H54 (cell line): Measurements from ENCODE around the gene EMC9.

ENCODE experiments used
- DNase-seq: peaks from one replicate; pipeline ENCODE4 v3.0.0; 2011; ENCODE audit warnings: low spot score, mixed read lengths; ENCODE audit not compliant: insufficient read length
- FAIRE-seq: peaks from 3 replicates; lab custom pipeline; 2011; peaks lifted over from hg19 to GRCh38; lab: Jason Lieb, UNC
- POLR2A ChIP-seq: IDR thresholded peaks from 2 replicates; pipeline ENCODE4 v1.6.1; 2011; ENCODE audit warnings: low read depth, mild to moderate bottlenecking, low read length

Gene EMC9

GRCh38 chr14:24136684-24137528 lies 4.5 kb downstream of the EMC9 start:
- DNase-seq (no peak), FAIRE-seq (no peak)
- TF ChIP-seq POLR2A, result no peak

GRCh38 chr14:24135834-24136683 lies 5.3 kb downstream of the EMC9 start, which contains the start of gene PSME1:
TSS of gene PSME1 (plus strand) at chr14:24136194. CDS start at chr14:24136263, 69 bp downstream.
- peak; percentile 81 for FAIRE-seq
- TF ChIP-seq POLR2A, result peak; percentile 22; the same call in 1 of the 2 replicates
- DNase-seq, result peak; percentile 59

GRCh38 chr14:24135584-24135833 lies 5.9 kb downstream of the EMC9 start:
- no peak for TF ChIP-seq POLR2A
- DNase-seq (no peak), FAIRE-seq (no peak)

GRCh38 chr14:24133735-24134134 lies 7.7 kb downstream of the EMC9 start:
- no peak for TF ChIP-seq POLR2A
- no peak for DNase-seq
- FAIRE-seq, result no peak

GRCh38 chr14:24132976-24133375 lies 8.4 kb downstream of the EMC9 start:
- DNase-seq (no peak), FAIRE-seq (no peak)
- TF ChIP-seq POLR2A, result no peak

DNA sequence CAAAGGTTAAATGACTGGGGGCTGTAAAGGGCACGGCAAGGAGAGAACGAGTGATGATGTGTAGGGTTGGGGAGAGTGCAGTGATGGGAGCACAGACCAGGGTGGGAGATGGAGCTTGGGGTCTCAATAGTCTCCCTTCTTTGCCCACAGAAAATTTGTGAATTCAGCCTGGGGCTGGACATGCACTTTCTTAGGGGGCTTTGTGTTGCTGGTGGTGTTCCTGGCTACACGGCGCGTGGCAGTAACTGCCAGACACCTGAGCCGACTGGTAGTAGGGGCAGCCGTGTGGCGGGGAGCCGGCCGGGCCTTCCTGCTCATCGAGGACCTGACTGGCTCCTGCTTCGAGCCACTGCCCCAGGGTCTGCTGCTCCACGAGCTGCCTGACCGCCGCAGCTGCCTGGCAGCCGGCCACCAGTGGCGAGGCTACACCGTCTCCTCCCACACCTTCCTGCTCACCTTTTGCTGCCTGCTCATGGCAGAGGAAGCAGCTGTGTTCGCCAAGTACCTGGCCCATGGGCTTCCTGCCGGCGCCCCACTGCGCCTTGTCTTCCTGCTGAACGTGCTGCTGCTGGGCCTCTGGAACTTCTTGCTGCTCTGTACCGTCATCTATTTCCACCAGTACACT lies 9.2 kb downstream of the EMC9 start:
- no peak for FAIRE-seq
- DNase-seq, result no peak
- no peak for TF ChIP-seq POLR2A

DNA sequence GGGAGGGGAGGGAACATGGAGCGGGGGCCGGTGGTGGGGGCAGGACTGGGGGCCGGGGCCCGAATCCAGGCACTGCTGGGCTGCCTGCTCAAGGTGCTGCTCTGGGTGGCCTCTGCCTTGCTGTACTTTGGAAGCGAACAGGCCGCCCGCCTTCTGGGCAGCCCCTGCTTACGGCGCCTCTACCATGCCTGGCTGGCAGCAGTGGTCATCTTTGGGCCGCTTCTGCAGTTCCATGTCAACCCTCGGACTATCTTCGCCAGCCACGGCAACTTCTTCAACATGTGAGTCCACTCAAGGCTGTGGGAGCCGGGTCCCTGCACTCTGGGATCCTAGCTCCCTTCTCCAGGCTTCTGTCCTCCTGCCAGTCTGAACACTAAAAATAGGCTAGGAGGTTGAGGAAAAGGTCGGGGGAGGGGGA lies 9.8 kb downstream of the EMC9 start:
- FAIRE-seq (no peak), DNase-seq (no peak)
- no peak for TF ChIP-seq POLR2A

DNA sequence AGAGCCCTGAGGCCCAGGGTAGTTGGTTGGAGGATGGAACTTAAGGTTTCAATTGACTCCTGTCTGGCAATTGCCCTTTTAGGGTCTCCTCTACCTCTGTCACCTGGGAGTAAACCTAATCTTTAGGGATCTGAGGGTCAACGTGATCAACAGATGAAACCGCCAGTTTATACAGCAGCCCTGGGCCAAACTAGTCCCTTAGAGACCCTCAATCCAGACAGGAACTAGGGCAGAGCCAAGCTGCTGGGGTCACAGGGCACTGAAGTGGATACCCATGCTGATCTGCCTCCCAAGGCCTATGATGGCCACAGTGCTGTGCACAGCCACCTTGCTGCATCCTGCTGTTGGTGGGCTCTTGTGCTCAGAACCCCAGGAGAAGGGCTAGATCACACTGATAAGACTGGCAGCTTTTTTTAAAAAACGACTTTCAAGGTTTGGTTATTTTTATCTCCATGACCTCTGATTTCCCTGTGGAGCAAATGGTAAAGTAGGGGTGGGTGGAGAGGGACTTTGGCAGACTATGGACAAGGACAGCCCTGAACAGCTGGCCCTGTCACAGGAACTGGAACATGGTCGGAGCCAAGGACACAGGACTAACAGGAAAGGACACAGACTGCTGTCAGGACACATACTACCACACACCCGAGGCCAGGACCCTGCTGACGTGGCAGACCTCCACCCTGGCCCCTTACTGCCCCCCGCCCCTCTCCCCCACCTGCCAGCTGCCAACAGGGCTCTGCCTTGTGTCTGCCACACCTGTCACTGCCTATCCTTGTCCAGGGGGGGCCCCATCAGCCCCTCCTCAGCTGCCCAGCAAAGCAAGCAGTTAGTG lies 10.5 kb downstream of the EMC9 start:
- TF ChIP-seq POLR2A, result no peak
- FAIRE-seq (no peak), DNase-seq (no peak)

GRCh38 chr14:24130380-24130716 lies 11.0 kb downstream of the EMC9 start, which contains the start of gene FITM1:
TSS of gene FITM1 (plus strand) at chr14:24130659. CDS start at chr14:24131564, 905 bp downstream.
- TF ChIP-seq POLR2A, result no peak
- no peak for FAIRE-seq

GRCh38 chr14:24129410-24129998 lies 11.9 kb downstream of the EMC9 start:
- FAIRE-seq, result no peak
- no peak for DNase-seq
- TF ChIP-seq POLR2A, result no peak

More at GRCh38 chr14:24130380-24130716, 11.0 kb downstream of the EMC9 start, which contains the start of gene FITM1:
- no peak for DNase-seq

GRCh38 chr14:24127673-24128072 lies 13.7 kb downstream of the EMC9 start:
- DNase-seq, result no peak
- FAIRE-seq, result no peak
- no peak for TF ChIP-seq POLR2A

DNA sequence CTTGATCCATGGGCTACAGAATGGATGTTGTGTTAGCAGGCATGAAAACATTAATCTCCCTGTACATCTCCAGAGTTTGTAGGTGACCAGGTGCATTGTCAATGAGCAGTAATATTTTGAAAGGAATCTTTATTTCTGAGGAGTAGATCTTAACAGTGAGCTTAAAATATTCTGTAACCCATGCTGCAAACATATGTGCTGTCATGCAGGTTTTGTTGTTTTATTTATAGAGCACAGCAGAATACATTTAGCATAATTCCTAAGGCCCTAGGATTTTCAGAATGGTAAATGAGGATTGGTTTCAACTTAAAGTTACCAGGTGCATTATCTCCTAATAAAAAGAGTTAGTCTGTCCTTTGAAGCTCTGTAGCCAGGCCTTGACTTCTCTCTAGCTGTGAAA lies 14.5 kb downstream of the EMC9 start:
- no peak for TF ChIP-seq POLR2A
- no peak for DNase-seq
- no peak for FAIRE-seq
